GF-D8 (cell line): ENCODE measurements around the gene IRF2.
"Not testable (repeated sequence)": the region's sequence is repeated elsewhere in the genome, so short reads cannot be mapped to it uniquely, and the experiment has no call there.

Experiments
- DNase-seq: peaks from one replicate; lab custom pipeline; 2025; lab: John Stamatoyannopoulos, UW

Gene IRF2

GRCh38 chr4:184346682-184347081, 127.7 kb downstream of the IRF2 start:
- DNase-seq = peak; percentile 19

GRCh38 chr4:184346273-184346672, 128.1 kb downstream of the IRF2 start:
- not testable (repeated sequence) for DNase-seq

GRCh38 chr4:184345573-184345922, 128.8 kb downstream of the IRF2 start:
- DNase-seq = no peak

GRCh38 chr4:184344899-184345572, 129.3 kb downstream of the IRF2 start:
- no peak for DNase-seq

- DNase-seq = no peak
Measured at GRCh38 chr4:184344435-184344834, 129.9 kb downstream of the IRF2 start.

GRCh38 chr4:184343502-184344177, 130.7 kb downstream of the IRF2 start:
- peak; percentile 32 for DNase-seq

- DNase-seq = not testable (repeated sequence)
Measured at GRCh38 chr4:184342857-184343237, 131.5 kb downstream of the IRF2 start.

GRCh38 chr4:184342167-184342856, 132.0 kb downstream of the IRF2 start:
- DNase-seq = no peak

GRCh38 chr4:184339398-184340193, 134.8 kb downstream of the IRF2 start:
- DNase-seq = not testable (repeated sequence)

GRCh38 chr4:184337907-184338306, 136.4 kb downstream of the IRF2 start:
- DNase-seq = no peak
